ENCODE measurements around the gene MPP1. TPM values are rescaled to one million over a fixed set of nuclear protein-coding genes. Genes with fewer than 3 reads are reported as not detected.
"Not testable (repeated sequence)": the region's sequence is repeated elsewhere in the genome, so short reads cannot be mapped to it uniquely, and the experiment has no call there.

MPP1 gene
- total RNA-seq, 1 donor from 2014 or later = 30.0 TPM

- intact Hi-C loops (cut with DNase I); DNase-seq (ENCODE audit: low spot score): not testable (repeated sequence)
These were observed 11.1 kb upstream of the MPP1 start for GRCh38 chrX:154816326-154816898.

- intact Hi-C loops (cut with DNase I) = no loop called here
- no peak for DNase-seq (ENCODE audit: low spot score)
These were observed 10.1 kb upstream of the MPP1 start for GRCh38 chrX:154815274-154815818.

GRCh38 chrX:154813801-154814200, 8.5 kb upstream of the MPP1 start:
- DNase-seq (ENCODE audit: low spot score) = no peak
- intact Hi-C loops (cut with DNase I) = no loop called here

- intact Hi-C loops (cut with DNase I) = no loop called here
- DNase-seq (ENCODE audit: low spot score) = no peak
These were observed 7.2 kb upstream of the MPP1 start for GRCh38 chrX:154812341-154813101.

GRCh38 chrX:154809939-154810665, 4.8 kb upstream of the MPP1 start:
- no peak for DNase-seq (ENCODE audit: low spot score)
- intact Hi-C loops (cut with DNase I) = no loop called here

DNA sequence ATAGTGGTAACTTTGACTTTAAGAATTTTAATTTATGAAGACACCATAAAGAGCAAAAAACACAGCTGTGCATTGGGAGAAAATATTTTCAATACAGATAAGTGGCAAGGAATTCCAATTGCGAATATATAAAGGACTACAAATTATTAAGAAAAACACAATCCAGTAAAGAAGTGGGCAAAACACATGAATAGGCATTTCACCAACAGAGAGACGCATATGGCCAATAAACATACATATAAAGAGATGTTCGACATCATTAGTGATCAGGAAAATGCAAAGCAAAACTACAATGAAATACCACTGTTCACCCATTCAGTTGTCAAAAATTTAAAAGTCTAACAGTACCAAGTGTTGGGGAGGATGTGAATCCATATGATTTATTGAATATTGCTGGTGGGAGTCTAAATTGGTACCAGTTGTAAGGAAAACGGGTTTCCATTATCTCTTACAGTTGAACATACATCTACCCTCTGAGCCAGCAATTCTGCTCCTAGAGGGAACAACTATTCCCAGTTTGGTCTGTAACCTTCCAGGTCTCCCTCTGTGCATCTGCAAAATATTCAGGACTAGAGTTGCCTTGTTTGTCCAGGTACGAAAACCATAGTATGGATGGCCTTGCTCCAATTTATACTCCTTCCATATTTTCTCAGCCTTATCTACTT, 1.7 kb upstream of the MPP1 start:
- intact Hi-C loops (cut with DNase I) = no loop called here
- DNase-seq (ENCODE audit: low spot score) = no peak

GRCh38 chrX:154805696-154806091, 409 bp upstream of the MPP1 start:
- no peak for DNase-seq (ENCODE audit: low spot score)
- intact Hi-C loops (cut with DNase I) = no loop called here

GRCh38 chrX:154804261-154804956, 876 bp downstream of the MPP1 start:
- intact Hi-C loops (cut with DNase I) = loop anchor here (5.0 kb wide), 1 partner anchor 42 kb away; the partner anchor contains the start of gene DKC1

DNA sequence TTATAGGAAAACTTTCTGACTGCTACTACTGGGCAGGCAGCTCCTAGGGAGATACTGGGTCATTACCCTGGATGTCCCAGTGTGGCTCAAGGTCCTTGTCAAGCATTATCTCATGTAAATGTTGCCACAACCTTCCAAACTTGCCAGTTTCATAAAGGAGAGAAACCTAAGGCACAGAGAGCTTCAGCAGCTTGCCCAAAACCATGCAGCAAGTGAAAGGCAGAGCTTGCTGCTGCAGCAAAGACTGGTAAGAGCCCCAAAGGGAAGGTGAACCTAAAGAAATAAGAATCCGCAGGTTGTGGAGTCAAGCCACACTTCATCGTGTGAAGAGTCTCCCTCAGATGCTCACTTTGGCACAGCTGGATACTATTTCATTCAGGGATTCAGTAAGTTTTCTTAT, 2.3 kb downstream of the MPP1 start:
- DNase-seq (ENCODE audit: low spot score) = no peak
- intact Hi-C loops (cut with DNase I) = loop anchor here (5.0 kb wide), 1 partner anchor 41 kb away; the partner anchor contains the start of gene DKC1

More at GRCh38 chrX:154804261-154804956, 876 bp downstream of the MPP1 start:
- no peak for DNase-seq (ENCODE audit: low spot score)

- DNase-seq (ENCODE audit: low spot score) = no peak
- intact Hi-C loops (cut with DNase I) = loop anchor here (5.0 kb wide), 1 partner anchor 38 kb away; the partner anchor contains the start of gene DKC1
These were observed 4.6 kb downstream of the MPP1 start for GRCh38 chrX:154800478-154801210.

DNA sequence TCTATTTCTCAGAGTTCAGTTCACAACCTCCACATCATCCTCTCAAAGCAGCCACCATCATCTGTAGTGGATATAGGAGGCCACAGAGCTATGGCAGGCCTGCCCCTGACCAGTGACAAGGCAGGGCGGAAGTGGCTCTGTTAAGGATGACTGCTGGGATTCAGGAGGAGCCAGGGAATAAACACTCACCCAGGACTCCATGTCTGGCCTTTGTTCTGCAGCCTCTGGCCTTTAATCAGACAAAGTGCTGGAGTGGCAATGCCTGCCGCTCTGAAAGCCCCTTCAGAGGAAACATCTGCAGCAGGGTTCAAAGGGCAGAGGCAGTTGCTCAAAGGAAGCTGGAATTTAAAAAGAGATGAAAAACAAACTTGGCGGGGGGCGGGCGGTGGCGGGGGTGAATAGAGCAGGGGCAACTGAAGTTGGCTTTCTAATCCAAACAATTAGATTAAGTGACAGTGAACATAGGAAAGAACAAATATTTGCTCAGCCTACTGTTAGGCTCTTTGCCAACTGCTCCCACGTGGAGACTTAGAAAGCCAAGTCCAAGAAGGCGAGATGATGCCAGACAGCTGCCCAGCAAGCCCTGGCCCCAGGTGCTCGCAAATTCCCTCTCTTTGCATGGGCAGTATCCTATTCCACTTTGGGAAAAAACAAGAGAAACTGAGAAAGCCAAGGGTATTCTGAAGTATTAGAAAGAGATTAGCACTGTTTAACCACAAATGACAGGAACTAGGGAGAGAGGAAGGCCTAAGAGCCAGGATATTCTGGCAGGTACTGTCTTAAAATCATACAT, 5.5 kb downstream of the MPP1 start:
- intact Hi-C loops (cut with DNase I) = loop anchor here (5.0 kb wide), 1 partner anchor 37 kb away; the partner anchor contains the start of gene DKC1
- no peak for DNase-seq (ENCODE audit: low spot score)

DNA sequence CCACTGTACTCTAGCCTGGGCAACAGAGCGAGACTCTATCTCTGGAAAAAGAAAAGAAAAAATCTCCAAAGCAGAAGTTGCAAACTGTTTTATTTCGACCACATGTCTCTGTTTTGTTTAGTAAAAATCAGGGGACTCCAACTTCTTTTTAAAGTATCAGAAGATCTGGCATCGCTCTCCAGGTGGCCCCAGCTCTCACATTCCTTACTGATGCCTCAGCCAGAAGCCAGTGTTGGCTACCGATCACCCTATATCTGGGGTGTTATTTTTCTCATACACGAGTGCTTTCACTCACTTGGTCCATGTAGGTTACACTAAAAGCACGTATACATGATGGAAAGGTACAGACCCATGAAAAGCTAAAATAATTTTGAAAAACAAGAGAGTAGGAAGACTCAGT, 8.3 kb downstream of the MPP1 start:
- intact Hi-C loops (cut with DNase I) = no loop called here
- DNase-seq (ENCODE audit: low spot score) = no peak

DNA sequence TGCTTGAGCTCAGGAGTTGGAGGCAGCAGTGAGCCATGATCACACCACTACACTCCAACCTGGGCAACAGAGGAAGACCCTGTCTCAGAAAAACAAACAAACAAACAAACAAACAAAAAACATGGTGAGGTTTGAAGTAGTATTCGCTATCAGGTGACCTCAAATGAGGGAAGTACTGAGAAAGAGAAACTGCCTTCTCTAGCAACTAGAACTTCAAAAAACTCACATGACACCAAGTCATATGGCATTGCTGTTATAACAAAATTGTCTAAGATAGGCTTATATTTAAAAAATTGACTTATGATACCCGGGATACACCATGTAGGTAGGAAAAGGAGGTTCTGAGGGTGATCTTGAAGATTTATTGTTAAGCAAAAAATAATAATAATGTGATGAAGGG, 10.3 kb downstream of the MPP1 start:
- intact Hi-C loops (cut with DNase I) = no loop called here
- DNase-seq (ENCODE audit: low spot score) = no peak

DNA sequence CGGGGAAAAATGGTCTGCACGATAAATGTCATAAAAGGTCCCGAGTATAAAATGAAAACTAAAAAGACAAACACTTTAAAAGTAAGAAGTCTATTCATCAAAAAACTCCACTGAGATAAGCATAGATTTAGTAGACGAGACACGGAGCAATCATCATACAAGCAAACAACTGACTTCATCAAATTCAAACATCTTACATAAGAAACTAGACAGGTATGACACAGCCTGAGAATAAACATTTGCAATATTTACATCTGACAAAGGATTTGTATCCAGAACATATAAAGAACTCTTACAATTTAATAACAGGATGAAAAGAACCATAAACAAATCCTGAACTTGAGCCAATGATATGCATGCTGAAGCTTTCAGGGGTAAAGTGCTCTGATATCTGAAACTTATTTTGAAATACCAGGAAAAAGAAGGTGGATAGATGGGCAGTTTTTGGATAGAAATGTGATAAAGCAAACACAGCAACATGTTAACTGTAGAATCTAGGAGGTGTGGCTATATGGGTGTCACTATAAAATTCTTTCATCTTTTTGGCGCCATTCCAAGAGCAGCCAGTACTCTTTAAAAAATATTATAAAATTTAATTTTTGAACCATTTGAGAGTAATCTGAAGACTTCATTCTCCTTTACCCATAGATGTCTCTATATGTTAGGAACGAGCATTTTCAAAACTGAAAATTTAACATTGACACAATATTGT, 12.0 kb downstream of the MPP1 start:
- DNase-seq (ENCODE audit: low spot score) = no peak
- intact Hi-C loops (cut with DNase I) = no loop called here

- DNase-seq (ENCODE audit: low spot score) = no peak
- intact Hi-C loops (cut with DNase I) = no loop called here
These were observed 13.3 kb downstream of the MPP1 start for GRCh38 chrX:154791939-154792338.

DNA sequence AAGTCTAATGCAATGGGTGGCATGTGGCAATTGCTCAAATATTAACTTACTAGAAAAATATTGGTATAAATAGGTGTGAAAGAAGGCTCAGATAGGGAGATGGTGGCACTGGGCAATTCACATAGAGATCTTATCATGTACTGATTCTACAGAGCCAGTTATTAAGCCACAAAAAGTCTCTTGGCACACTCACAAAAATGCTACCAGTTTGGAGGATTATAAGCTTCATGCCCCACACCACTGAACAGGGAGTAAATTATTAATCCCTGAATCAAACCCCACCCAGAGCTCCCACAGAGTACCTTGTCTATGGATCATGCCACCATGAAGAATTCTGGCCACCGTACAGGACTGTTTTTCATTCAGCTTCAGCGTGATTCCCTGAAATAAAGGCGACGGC, 13.8 kb downstream of the MPP1 start:
- intact Hi-C loops (cut with DNase I) = no loop called here

DNA sequence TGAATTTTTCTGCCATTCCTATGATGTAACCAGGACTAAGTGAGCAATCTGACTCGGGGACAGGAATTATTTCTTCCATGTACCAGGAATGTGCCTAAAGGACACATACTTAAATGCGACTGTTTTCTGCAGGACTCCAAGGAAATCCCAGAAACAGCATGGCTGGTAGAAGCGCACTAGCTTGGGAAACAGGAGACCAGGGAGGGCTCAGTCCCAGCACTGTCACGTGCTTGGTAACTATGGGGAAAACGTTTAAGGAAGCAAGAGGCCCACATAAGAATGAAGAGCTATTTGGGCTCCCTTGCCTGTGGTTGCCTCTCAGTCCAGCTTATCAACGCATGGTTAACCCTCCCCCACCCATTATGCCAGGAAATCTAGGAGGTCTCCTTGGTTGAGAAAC, 19.6 kb downstream of the MPP1 start:
- intact Hi-C loops (cut with DNase I) = no loop called here
- DNase-seq (ENCODE audit: low spot score) = no peak

More for the DNA sequence above, 13.8 kb downstream of the MPP1 start:
- no peak for DNase-seq (ENCODE audit: low spot score)

All from cardiac septum (tissue), 1 donor.